Spleen (tissue), 7 donors: Measurements from ENCODE around the gene PTPRA.

ENCODE experiments used
- CTCF ChIP-seq, 11 experiments: fragments of 200-600 bp in 7 of 11; fragments of 450-650 bp in 4 of 11; sonication (generic) in 4 of 11; IDR thresholded peaks in 8 of 11; conservative IDR thresholded peaks in 3 of 11; 1 replicate in 7 of 11; 2 replicates in 4 of 11; pipeline versions ENCODE4 v1.4.0 to v1.8.0; 2016 to 2021; ENCODE audit warnings: antibody characterized with exemption in 11 of 11, inconsistent platforms in 4 of 11, mild to moderate bottlenecking in 1 of 11
- POLR2A ChIP-seq, 3 donors: fragments of 450-650 bp; IDR thresholded peaks; one replicate each; pipeline ENCODE4 v1.5.1; 2017; ENCODE audit warnings: antibody characterized with exemption in 3 of 3, mild to moderate bottlenecking in 1 of 3
- POLR2AphosphoS5 ChIP-seq, 3 donors: sonication (generic); formaldehyde crosslinking; IDR thresholded peaks; one replicate each; pipeline ENCODE4 v1.5.1; 2017; ENCODE audit warnings: antibody characterized with exemption in 3 of 3
- donor health status: DM: no; HTN: no; CAD: no; lungs with moderate emphysema.
- donor health status: DM: no; HTN: no; CAD: no.
- donor health status: DM: no; HTN: no; CAD: no.

GRCh38 chr20:2865101-2865500, 8.2 kb upstream of the PTPRA start:
- no peak for TF ChIP-seq POLR2A (IDR thresholded peaks at IDR 0.05)
- no peak for TF ChIP-seq CTCF (IDR thresholded peaks at IDR 0.05 in 8 of 11, conservative IDR thresholded peaks at IDR 0.05 in 3 of 11)
- no peak for TF ChIP-seq POLR2AphosphoS5 (IDR thresholded peaks at IDR 0.05)
